Measurements from ENCODE around the gene SMAP2. TPM values are rescaled to one million over a fixed set of nuclear protein-coding genes. Genes with fewer than 3 reads are reported as not detected.

The SMAP2 gene
- polyA plus RNA-seq, 1 donor (not counting 4 experiments of a cell fraction or from before 2014, with no cell fraction given), result 13.2 TPM

GRCh38 chr1:40351124-40351523, 22.4 kb upstream of the SMAP2 start:
- Histone ChIP-seq H3K27me3 (ENCODE audit: control insufficient read depth, extremely low read depth, insufficient read depth, low read length) (no peaks in the 10 kb centered on the region), H3K36me3 (ENCODE audit: control insufficient read depth in 2 of 2, extremely low read depth in 1 of 2, insufficient read depth in 2 of 2, low read length in 2 of 2) (no peaks in the 10 kb centered on the region), H3K79me2 (ENCODE audit: control insufficient read depth, insufficient read depth, low read length) (no peaks in the 10 kb centered on the region), H2AFZ (ENCODE audit: control insufficient read depth, low read length) (no peak overlapping the region), H3K4me3 (ENCODE audit: control insufficient read depth in 2 of 3, extremely low read depth in 1 of 3, insufficient read depth in 2 of 3, low read depth in 1 of 3, low read length in 3 of 3) (no peak overlapping the region), H3K9me3 (ENCODE audit: control insufficient read depth, low read depth, low read length) (no peaks in the 10 kb centered on the region), H3K9me1 (ENCODE audit: control insufficient read depth, extremely low read depth, insufficient read depth, low read length) (no peaks in the 10 kb centered on the region), H3K9ac (ENCODE audit: control insufficient read depth, extremely low read depth, insufficient read depth, low read length) (no peak overlapping the region), H4K20me1 (ENCODE audit: control insufficient read depth, extremely low read depth, insufficient read depth, low read length) (no peaks in the 10 kb centered on the region), H3K27ac (ENCODE audit: control insufficient read depth, insufficient read depth, low read length) (no peak overlapping the region), H3K4me1 (ENCODE audit: control insufficient read depth, extremely low read depth, insufficient read depth, low read length) (no peaks in the 10 kb centered on the region), H3K4me2 (ENCODE audit: control insufficient read depth, extremely low read depth, insufficient read depth, low read depth, low read length) (no peak overlapping the region)
- FAIRE-seq, result no peak
- TF ChIP-seq, protein P1, sequence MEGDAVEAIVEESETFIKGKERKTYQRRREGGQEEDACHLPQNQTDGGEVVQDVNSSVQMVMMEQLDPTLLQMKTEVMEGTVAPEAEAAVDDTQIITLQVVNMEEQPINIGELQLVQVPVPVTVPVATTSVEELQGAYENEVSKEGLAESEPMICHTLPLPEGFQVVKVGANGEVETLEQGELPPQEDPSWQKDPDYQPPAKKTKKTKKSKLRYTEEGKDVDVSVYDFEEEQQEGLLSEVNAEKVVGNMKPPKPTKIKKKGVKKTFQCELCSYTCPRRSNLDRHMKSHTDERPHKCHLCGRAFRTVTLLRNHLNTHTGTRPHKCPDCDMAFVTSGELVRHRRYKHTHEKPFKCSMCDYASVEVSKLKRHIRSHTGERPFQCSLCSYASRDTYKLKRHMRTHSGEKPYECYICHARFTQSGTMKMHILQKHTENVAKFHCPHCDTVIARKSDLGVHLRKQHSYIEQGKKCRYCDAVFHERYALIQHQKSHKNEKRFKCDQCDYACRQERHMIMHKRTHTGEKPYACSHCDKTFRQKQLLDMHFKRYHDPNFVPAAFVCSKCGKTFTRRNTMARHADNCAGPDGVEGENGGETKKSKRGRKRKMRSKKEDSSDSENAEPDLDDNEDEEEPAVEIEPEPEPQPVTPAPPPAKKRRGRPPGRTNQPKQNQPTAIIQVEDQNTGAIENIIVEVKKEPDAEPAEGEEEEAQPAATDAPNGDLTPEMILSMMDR (optimal IDR thresholded peaks at IDR 0.05 in 1 of 3, IDR thresholded peaks at IDR 0.05 in 1 of 3, conservative IDR thresholded peaks at IDR 0.05 in 1 of 3; ENCODE audit: extremely low read depth in 1 of 3, insufficient read depth in 2 of 3, low read length in 3 of 3), result no peak
- no peak for TF ChIP-seq EZH2 (IDR thresholded peaks at IDR 0.05; ENCODE audit: low read length)
- DNase-seq (ENCODE audit: low read depth, low spot score), result no peak
- dilution Hi-C loops (cut with MboI; ENCODE audit: extremely low pct_ligation_motif_present, low sequenced_read_pairs), result no loop called here

DNA sequence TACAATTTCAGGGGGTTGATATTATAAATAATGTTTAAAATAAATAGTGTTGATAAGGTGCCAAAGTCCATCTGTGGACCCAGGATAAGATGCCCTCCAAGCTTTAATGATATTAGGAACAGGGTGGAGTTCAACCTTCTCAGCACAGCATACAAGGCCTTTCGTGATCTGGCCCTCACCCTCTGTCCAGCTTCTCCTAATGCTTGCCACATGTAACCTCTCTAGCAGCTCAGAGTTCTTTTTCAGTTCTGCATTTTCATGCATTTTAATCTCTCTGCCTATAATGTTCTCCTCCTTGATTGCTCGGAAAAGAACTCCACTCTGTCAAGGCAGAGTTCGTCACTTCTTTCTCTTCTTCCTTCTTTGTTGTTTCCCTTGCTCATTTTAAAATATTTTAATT, 21.4 kb upstream of the SMAP2 start:
- Histone ChIP-seq H3K4me3 (ENCODE audit: control insufficient read depth in 2 of 3, extremely low read depth in 1 of 3, insufficient read depth in 2 of 3, low read depth in 1 of 3, low read length in 3 of 3) (no peak overlapping the region), H3K79me2 (ENCODE audit: control insufficient read depth, insufficient read depth, low read length) (no peaks in the 10 kb centered on the region), H3K4me2 (ENCODE audit: control insufficient read depth, extremely low read depth, insufficient read depth, low read depth, low read length) (no peak overlapping the region), H3K36me3 (ENCODE audit: control insufficient read depth in 2 of 2, extremely low read depth in 1 of 2, insufficient read depth in 2 of 2, low read length in 2 of 2) (no peaks in the 10 kb centered on the region), H3K27ac (ENCODE audit: control insufficient read depth, insufficient read depth, low read length) (no peak overlapping the region), H3K9me1 (ENCODE audit: control insufficient read depth, extremely low read depth, insufficient read depth, low read length) (no peaks in the 10 kb centered on the region), H3K9me3 (ENCODE audit: control insufficient read depth, low read depth, low read length) (no peaks in the 10 kb centered on the region), H3K4me1 (ENCODE audit: control insufficient read depth, extremely low read depth, insufficient read depth, low read length) (no peaks in the 10 kb centered on the region), H3K27me3 (ENCODE audit: control insufficient read depth, extremely low read depth, insufficient read depth, low read length) (no peaks in the 10 kb centered on the region), H2AFZ (ENCODE audit: control insufficient read depth, low read length) (no peak overlapping the region), H3K9ac (ENCODE audit: control insufficient read depth, extremely low read depth, insufficient read depth, low read length) (no peak overlapping the region), H4K20me1 (ENCODE audit: control insufficient read depth, extremely low read depth, insufficient read depth, low read length) (no peaks in the 10 kb centered on the region)
- no peak for FAIRE-seq
- no peak for DNase-seq (ENCODE audit: low read depth, low spot score)
- TF ChIP-seq, protein P1 (optimal IDR thresholded peaks at IDR 0.05 in 1 of 3, IDR thresholded peaks at IDR 0.05 in 1 of 3, conservative IDR thresholded peaks at IDR 0.05 in 1 of 3; ENCODE audit: extremely low read depth in 1 of 3, insufficient read depth in 2 of 3, low read length in 3 of 3), result no peak
- TF ChIP-seq EZH2 (IDR thresholded peaks at IDR 0.05; ENCODE audit: low read length), result no peak
- dilution Hi-C loops (cut with MboI; ENCODE audit: extremely low pct_ligation_motif_present, low sequenced_read_pairs), result no loop called here

All from keratinocyte (primary cell).